Left lobe of liver (tissue), 2 donors: Measurements from ENCODE around the gene APOL5. TPM values are rescaled to one million over a fixed set of nuclear protein-coding genes. Genes with fewer than 3 reads are reported as not detected.

Source experiments
- ATAC-seq: fragments of 200-7000 bp; cut with Tn5 transposase; one replicate; pipeline ENCODE4 v1.9.1; 2020; ENCODE audit warnings: mild to moderate bottlenecking, moderate library complexity
- DNase-seq: peaks from one replicate; pipeline ENCODE4 v3.0.0-alpha.2; 2020; ENCODE audit warnings: low spot score
- total RNA-seq: library from RNA; stranded (reverse); gene quantifications from one replicate; pipeline ENCODE4 v1.2.1, GENCODE V29; 2021
- donor health status: DM: no; HTN: no; CAD: no; lungs with moderate emphysema.
- donor health status: DM: no; HTN: yes; CAD: no.

The APOL5 gene
- total RNA-seq, 1 donor from 2014 or later, result not detected

DNA sequence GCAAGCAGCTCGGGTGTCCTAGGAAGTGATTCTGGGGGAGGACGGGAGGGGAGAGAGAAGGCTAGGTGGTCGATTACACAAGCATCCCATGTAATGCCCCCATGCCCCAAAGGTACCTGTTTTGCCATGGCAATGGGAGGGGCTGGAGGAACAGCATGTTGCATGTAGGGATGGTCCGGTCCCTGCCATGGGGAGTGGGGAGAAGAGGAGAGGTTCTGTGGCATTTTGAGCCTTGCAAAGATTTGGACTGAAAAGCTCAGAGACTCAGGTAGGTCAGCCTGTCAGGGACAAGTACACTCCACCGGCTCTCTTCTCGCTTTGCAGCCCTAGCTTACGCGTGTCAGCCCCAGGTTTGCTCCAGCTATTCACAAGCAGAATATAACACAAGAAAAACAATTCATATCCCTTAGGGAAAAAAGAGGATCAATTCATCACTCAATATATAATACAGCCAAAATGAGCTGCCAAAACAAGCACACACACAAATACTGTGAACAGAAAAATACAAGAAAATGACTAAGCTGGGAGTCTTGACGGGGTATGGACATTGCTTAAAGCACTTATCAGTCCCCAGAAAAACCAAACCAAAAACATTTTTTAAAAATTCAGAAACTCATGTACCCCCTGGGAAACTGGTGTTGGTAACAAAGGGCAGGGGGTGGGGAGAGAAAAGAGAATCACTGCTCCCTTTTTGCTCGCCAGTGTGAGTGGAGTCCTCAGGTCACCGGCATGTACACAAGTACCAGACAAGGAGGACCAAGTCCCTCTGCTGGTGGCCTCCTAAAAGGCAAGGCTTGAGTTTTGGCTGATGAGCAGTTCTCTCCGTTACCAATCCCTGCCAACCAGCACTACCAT lies 21.6 kb downstream of the APOL5 start:
- peak; percentile 77 for ATAC-seq

GRCh38 chr22:35739931-35740380 lies 22.3 kb downstream of the APOL5 start:
- DNase-seq (no peak), ATAC-seq (peak; percentile 33)

More for the DNA sequence above, 21.6 kb downstream of the APOL5 start:
- DNase-seq, result no peak

DNA sequence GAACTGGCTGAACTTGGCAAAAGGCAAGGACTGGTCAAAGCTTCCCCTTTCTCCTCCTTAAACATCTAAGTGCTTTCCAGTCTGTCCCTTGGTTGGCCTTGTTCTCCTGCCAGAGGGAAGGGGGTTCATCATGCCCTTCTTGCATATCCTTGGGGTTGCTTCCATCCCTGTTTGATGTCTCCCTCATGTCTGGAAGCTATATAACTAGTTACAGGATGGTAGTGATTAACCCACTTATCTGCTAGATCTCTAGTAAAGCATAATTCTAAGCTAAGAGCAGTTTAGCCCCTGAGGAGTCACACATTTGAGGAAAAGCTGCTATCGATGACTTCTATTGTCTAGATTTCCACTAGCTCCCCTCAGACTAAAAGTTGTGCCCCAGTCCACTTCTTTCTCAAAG lies 22.9 kb downstream of the APOL5 start:
- no peak for DNase-seq

DNA sequence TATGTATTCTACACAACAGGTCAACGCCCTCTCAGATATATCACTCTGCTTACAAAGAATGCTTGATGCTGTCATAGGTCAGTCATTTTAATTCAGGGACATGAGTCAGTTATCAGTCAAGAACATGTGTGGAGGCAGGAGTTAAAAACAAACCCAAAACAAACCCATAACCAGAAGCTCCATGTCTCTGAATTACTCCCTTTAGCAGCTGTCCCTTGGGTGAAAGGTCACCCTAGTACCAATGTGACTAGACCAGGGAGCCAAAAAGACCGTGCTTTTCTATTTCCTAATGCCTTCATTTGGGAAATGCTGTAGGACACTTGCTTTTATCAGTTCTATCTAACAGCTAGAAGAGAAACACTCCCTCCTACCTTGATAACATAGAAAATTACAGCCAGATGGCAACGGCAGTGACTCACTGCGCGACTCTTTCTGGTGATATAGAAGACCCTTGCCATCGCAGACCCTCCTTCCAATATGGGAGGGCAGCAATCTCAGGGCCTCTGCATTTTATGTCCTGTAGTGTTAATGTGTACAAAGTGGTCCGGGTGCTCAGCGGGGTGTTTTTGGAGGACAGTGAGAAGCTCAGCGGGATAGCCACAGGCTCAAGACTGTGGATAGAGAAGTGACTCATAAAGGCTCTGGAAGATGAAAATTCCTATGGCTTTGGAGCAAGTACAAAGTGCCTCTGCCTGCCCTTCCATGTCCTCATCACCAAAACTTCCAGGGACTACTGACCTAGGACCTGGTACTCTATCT lies 24.8 kb downstream of the APOL5 start:
- DNase-seq, result no peak
- ATAC-seq, result peak; percentile 34

More for the DNA sequence above, 22.9 kb downstream of the APOL5 start:
- ATAC-seq, result no peak

DNA sequence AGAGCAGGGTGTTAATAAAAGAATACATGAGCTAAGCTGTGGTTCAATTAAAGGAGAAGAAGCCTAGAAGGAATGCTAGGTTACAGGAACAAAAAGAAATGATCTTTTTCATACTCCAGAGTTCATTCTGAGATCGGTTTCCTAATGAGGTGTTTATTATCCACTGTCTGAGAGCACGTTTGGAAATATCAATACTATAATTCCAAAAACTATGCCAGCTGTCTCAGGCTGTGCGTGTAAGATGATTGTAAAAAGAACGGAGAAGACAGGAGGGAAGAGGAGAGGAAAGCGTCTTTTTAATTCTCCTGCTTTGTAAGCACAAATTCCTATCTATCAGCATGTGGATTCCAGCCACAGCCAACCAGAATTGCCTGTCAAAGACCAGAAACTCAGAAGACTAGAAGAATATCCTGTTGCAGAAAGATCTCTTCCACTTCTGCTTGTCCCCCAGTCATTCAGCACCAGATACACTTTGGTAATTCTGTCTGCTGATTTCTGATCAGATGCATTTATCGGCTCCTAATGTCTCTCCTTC lies 25.7 kb downstream of the APOL5 start:
- no peak for ATAC-seq
- DNase-seq, result no peak

GRCh38 chr22:35746248-35746647 lies 28.6 kb downstream of the APOL5 start:
- DNase-seq (no peak), ATAC-seq (no peak)

DNA sequence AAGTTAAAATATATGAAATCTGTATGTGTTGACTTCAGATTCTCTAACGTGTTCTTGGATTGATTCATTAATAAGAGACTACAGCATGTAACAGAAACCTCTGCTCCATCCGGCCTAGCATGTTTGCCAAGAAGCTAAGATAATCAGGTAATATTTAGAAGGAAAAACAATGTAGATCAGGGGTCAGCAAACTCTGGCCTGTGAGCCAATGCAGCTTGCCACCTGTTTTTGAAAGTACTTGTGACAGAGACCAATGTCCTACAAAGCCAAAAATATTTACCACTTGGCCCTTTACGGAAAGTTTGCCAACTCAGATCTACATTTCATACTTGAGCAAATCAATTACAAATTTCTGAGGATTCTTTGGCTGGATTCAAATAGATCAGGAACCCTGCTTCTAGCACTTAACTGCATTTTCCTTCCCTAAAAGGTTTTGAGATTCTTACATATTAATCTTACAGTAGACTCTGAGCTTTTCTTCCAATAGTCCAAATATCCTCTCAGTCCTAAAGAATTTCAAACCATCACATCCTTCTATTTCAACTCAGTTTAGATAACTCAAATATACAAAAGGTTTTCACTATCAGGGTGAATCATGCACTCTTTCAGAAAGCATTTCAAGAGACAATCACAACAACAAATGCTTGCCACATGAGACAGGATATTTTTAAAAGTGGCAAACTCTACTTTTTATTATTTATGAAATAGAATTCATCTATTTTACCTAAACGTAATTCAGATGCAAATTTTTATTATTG lies 29.5 kb downstream of the APOL5 start:
- ATAC-seq (peak; percentile 79), DNase-seq (no peak)

GRCh38 chr22:35749808-35750207 lies 32.1 kb downstream of the APOL5 start:
- ATAC-seq (no peak), DNase-seq (no peak)

- DNase-seq (no peak), ATAC-seq (no peak)
Observed at GRCh38 chr22:35752006-35752862, 34.6 kb downstream of the APOL5 start.

DNA sequence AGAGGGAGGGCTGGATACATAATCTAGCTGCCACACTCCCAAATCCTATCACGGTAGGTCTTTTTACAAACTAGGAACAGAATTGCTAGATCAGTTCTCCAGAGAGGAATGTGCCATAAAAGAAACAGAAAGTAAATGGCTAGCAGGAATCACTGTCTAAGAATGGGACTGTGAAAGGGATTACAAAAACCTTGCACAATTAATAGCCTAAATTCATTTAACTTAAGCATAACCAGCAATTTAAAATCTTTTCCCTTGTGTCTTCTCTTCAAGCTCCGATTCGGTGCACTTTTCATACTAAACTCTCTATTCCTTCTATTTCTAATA lies 35.2 kb downstream of the APOL5 start:
- DNase-seq (no peak), ATAC-seq (no peak)

GRCh38 chr22:35754761-35755160 lies 37.1 kb downstream of the APOL5 start:
- ATAC-seq (no peak), DNase-seq (no peak)

DNA sequence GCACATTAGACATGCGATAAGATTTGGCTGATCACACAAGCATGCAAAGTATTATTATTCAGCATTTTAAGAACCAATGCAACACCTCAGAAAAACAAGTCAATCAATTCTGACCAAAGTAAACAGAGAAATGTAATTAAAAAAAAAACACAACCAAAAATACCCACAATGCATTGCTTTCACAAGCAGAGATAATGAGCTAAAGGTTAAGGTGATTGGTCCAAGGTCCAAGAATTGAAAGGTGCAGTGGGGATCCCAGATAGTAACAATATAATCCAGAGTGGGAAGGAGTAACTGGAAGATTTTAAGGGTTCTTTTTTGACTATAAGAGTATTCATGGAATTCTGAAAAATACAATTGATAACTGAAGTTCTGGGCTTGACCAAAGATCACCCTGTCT lies 39.0 kb downstream of the APOL5 start:
- DNase-seq, result no peak
- ATAC-seq, result no peak

GRCh38 chr22:35758394-35758793 lies 40.7 kb downstream of the APOL5 start:
- DNase-seq (no peak), ATAC-seq (no peak)

DNA sequence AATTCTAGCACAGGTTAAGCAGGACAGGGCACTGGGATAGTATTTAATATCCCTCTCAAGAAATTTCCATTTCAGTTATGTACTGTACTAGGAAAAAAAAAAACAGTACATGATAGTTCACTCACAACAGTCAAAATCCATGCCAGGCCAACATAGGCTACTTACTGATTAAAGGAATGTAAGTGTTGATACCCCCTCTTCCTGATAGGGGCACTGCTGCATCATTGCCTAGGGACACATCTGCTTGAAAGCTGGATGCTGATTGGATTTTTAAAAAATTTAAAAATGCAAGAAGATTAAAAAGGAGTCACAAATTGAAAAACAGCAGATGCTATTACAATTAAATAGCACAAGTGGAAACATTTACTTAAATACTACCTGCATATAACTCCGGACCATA lies 43.4 kb downstream of the APOL5 start:
- ATAC-seq (peak; percentile 64), DNase-seq (no peak)

GRCh38 chr22:35766654-35767580 lies 49.2 kb downstream of the APOL5 start:
- DNase-seq, result no peak

DNA sequence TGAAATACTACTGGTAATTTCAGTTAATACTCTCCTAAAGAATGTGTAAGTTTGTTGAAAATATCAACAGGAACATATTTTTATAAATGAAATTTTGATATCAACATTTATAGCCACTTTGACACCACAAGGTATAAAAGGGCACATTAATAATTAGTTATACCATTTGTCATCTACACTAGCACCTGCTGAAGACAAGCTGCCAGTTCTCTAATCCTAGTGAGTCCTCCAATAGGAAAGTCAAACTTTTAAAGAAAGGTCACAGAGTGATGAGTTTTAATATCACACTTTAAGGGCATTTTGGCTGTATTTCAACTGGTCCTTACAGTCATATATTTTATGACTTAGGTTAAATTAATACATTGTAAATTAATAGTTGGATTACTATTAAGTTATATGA lies 52.3 kb downstream of the APOL5 start:
- DNase-seq (no peak), ATAC-seq (no peak)

More at GRCh38 chr22:35766654-35767580, 49.2 kb downstream of the APOL5 start:
- ATAC-seq, result no peak

DNA sequence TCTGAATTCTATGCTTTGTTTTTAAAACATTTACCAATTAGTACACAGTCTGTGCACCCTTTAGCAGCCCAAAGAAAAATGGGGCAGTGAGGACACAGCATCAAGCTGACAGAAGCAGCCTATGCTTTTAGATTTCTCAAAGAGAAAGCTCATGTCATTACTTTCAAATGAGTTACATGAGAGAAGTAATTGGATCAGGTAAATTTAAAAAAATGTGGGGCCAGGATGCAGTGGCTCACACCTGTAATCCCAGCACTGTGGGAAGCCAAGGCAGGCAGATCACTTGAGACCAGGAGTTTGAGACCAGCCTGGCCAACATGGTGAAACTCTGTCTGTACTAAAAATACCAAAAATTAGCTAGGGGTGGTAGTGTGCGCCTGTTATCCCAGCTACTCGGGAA lies 57.7 kb downstream of the APOL5 start:
- no peak for DNase-seq
- ATAC-seq, result no peak

DNA sequence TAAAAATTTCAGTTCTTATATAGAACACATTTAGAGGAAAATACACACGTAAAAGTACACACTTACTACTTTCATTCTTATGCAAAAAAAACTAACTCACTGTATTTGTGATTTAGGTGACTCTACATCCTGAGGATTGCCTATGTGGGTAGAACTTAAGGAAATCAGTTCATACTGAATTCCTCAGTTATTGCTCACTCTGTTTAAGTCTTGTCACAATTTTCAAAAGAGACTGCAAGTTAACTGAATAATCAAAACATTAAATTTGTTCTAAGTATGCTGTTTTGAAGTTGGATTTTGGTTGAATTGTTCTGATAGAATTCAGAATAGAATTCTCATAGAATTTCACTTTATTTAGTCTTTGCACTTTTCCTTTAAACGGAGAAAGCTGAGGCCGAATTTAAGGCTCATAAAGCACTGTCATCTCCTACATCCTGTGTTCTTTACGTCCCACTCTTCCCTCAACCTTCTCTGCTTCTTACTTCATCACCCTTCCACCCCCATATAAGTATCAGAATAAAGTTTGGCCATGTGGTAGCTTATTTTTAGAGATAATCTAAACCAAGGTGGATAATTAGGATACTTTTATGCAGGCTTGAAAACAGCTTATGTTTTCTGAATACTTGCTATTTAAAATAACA lies 59.8 kb downstream of the APOL5 start:
- DNase-seq, result no peak

More for the DNA sequence above, 59.8 kb downstream of the APOL5 start:
- no peak for ATAC-seq
